ENCODE measurements around the gene LRP4.

LRP4 gene

DNA sequence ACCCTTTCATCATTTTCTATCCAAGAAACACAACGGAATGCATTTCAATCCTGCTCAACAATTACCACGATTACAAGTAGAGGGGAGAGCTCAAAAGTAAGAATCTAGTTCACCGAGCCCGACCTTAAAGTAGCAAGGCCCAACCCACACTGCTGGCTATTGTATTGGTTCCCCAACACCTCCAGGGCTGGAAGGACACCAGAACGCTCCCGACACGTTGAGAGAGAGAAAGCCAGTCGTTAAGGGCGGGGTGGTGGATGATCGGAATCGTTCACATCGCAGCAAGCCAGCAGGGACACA, 73.0 kb downstream of the LRP4 start:
- DNase-seq, result no peak

GRCh38 chr11:46840116-46840515, 78.2 kb downstream of the LRP4 start:
- DNase-seq, result no peak

DNA sequence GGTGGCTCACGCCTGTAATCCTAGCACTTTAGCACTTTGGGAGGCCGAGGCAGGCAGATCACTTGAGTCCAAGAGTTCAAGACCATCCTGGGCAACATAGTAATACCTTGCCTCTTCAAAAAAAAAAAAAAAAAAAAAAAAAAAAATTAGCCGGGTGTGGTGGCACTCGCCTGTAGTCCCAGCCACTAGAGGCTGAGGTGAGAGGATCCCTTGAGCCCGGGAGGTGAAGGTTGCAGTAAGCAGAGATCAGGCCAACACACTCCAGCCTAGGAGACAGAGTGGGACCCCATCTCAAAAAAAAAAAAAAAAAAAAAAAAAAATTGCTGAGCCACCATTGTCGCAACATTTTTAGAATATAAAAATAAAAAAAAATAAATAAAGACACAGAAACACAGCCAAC, 79.8 kb downstream of the LRP4 start:
- DNase-seq, result no peak

DNA sequence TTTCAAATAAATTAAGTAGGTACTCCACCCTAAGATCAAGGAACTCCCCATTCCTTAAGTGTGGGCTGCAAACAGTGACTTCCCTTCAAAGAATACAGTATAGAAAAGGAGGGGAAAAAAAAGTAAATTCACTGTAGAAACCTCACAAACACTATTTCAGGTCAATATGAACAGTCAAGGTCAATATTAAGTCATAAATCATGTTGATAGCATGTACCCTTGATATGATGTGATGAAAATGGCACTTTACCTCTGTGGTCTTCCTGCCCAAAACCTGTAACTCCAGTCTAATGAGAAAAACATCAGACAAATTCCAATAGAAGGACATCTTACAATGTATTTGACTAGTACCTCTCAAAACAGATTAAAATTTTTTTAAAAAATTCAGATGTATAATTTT, 80.5 kb downstream of the LRP4 start:
- no peak for DNase-seq

DNA sequence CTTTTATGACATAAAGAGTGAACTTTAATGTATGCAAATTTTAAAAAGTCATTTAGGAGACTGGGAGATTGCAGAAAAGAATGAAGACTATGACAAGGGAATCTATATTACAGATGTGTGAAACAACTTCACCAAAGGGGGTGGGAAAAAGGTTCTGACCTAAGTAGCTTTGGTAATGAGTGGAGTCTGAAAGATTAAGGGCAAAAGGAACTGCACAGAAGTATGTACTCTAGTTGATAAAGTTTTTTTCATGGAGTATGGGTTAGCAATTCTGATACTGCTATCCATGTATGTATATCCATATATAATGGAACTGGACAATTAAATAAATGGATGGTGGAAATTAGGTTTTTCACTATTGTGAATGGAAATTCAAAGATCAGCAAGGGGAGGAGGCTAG, 81.5 kb downstream of the LRP4 start:
- no peak for DNase-seq

- no peak for DNase-seq
These were observed 81.9 kb downstream of the LRP4 start for GRCh38 chr11:46836431-46836830.

DNA sequence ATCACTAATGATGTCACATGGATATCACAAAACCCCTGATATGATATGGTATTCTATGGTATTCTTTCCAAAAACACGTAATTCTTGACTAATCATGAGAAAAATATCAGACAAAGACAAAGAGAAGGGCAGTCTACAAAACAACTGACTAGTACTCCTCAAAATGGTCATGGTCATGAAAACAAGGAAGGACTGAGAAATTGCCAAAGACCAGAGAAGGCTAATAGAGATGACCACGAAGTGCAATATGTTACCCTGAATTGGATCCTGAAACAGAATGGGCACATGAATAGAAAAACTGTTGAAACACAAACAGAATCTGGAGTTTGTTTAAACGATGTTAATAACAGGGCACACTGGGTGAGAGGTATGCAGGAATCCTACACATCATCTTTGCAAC, 82.5 kb downstream of the LRP4 start:
- DNase-seq, result no peak

DNA sequence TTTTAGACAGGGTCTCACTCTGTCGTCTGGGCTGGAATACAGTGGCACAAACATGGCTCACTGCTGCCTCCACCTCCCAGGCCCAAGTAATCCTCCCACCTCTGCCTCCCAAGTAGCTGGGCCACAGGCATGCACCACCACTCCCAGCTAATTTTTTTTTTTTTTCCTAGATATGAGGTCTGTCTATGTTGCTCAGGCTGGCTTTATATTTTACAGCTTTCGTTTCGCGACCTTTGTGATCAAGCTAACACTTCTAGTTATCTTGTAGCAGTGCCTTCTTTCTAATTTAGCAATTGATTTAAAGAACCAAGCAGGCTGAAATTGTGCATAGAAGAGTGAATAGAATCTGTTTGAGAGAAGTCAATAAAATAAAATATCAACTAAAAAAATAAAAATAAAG, 83.5 kb downstream of the LRP4 start:
- no peak for DNase-seq

GRCh38 chr11:46832511-46833214, 85.7 kb downstream of the LRP4 start:
- no peak for DNase-seq

GRCh38 chr11:46827995-46828394, 90.4 kb downstream of the LRP4 start:
- no peak for DNase-seq

DNA sequence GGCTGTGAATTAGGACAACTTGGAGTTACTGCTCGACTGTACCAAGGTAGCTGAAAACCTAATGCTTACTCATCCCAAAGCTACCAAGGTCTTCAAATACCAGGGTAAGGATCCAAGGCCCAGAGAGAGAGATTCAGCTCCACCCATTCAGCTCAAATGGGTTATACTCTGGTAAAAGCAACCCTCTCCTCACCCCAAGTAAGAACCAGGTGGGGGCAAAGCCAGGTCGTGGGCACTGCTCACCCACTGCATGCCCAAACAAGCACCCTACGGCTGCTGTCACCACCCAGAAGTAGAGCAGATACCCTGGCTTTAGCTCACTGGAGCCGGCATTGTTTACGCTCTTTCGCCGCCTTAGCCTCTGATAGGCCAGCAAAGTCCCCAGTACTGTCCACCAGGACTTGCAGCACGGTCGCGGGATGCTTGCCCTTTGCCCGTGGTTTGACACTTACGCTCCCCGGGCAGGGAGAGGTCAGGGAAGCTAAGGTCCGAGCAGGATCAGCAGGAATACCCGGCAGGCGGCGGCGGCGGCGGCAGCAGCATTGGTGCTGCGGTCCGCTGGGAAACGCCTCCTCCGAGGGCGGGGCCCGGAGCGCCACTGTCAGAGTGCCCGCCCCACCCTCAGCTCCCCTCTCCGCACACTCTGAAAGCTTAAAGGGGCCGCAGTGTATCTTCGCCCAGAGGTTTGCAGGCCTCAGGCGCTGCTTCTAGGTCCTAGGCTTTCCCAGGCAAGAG, 91.9 kb downstream of the LRP4 start:
- peak; percentile 70 to 75 for DNase-seq

- no peak for DNase-seq
These were observed 109.4 kb downstream of the LRP4 start for GRCh38 chr11:46808799-46809431.
